DMS 273 treated with DMSO at 0.1 percent for 48 hours (cell line): Measurements from ENCODE around the gene GPRIN2.
"Not testable (repeated sequence)": the region's sequence is repeated elsewhere in the genome, so short reads cannot be mapped to it uniquely, and the experiment has no call there.

Experiments
- DNase-seq: peaks from one replicate; lab custom pipeline; 2025; lab: John Stamatoyannopoulos, UW

Gene GPRIN2

GRCh38 chr10:46537309-46537708, 19.1 kb downstream of the GPRIN2 start:
- DNase-seq: no peak

- no peak for DNase-seq
Observed at GRCh38 chr10:46536781-46537180, 19.7 kb downstream of the GPRIN2 start.

- no peak for DNase-seq
Observed at GRCh38 chr10:46536171-46536570, 20.3 kb downstream of the GPRIN2 start.

- DNase-seq: no peak
Observed at GRCh38 chr10:46534828-46535524, 21.5 kb downstream of the GPRIN2 start.

- DNase-seq: not testable (repeated sequence)
Observed at GRCh38 chr10:46532256-46532655, 24.2 kb downstream of the GPRIN2 start.

GRCh38 chr10:46530249-46531186, 25.9 kb downstream of the GPRIN2 start:
- DNase-seq: no peak

GRCh38 chr10:46529742-46530141, 26.7 kb downstream of the GPRIN2 start:
- DNase-seq: not testable (repeated sequence)

- DNase-seq: no peak
Observed at GRCh38 chr10:46528675-46529615, 27.5 kb downstream of the GPRIN2 start.

GRCh38 chr10:46528171-46528671, 28.2 kb downstream of the GPRIN2 start:
- no peak for DNase-seq

- DNase-seq: no peak
Observed at GRCh38 chr10:46527241-46527811, 29.1 kb downstream of the GPRIN2 start.

- no peak for DNase-seq
Observed at GRCh38 chr10:46526682-46527038, 29.8 kb downstream of the GPRIN2 start.

- DNase-seq: no peak
Observed at GRCh38 chr10:46525824-46526681, 30.4 kb downstream of the GPRIN2 start.

GRCh38 chr10:46525177-46525823, 31.2 kb downstream of the GPRIN2 start:
- DNase-seq: no peak

- no peak for DNase-seq
Observed at GRCh38 chr10:46524472-46525176, 31.8 kb downstream of the GPRIN2 start.

GRCh38 chr10:46523962-46524471, 32.4 kb downstream of the GPRIN2 start:
- DNase-seq: no peak

- DNase-seq: no peak
Observed at GRCh38 chr10:46523119-46523961, 33.1 kb downstream of the GPRIN2 start.

- DNase-seq: no peak
Observed at GRCh38 chr10:46522295-46523118, 34.0 kb downstream of the GPRIN2 start.
